HFF-Myc (cell line): ENCODE results near the gene UST.
A peak's percentile ranks its signal among the peaks of the same experiment; 100 is the strongest.
"Not testable (repeated sequence)": the region's sequence is repeated elsewhere in the genome, so short reads cannot be mapped to it uniquely, and the experiment has no call there.

ENCODE experiments used
- DNase-seq: peaks from one replicate; pipeline ENCODE4 v3.0.0-alpha.2; 2011; ENCODE audit warnings: low read depth; ENCODE audit errors: extremely low read depth
- H3K4me3 ChIP-seq: replicated peaks from 2 replicates; pipeline ENCODE4 v1.5.1; 2011; ENCODE audit warnings: low read depth, mild to moderate bottlenecking, control low read depth, low read length
- CTCF ChIP-seq: IDR thresholded peaks from 2 replicates; pipeline ENCODE4 v1.5.1; 2012; ENCODE audit warnings: mild to moderate bottlenecking, low read depth, low read length, control low read depth; ENCODE audit errors: missing control alignments

UST gene

GRCh38 chr6:148757944-148758480 lies 11.2 kb downstream of the UST start:
- H3K4me3 ChIP-seq: no peak overlapping the region
- no peak for TF ChIP-seq CTCF
- no peak for DNase-seq

- no peak for TF ChIP-seq CTCF
- DNase-seq: no peak
- no peak overlapping the region for H3K4me3 ChIP-seq
Observed at GRCh38 chr6:148758492-148758891, 11.7 kb downstream of the UST start.

- H3K4me3 ChIP-seq: no peak overlapping the region
- TF ChIP-seq CTCF: no peak
- no peak for DNase-seq
Observed at GRCh38 chr6:148760258-148760534, 13.4 kb downstream of the UST start.

- no peak for TF ChIP-seq CTCF
- peak overlapping the region; percentile 27 for H3K4me3 ChIP-seq
- DNase-seq: no peak
Observed at GRCh38 chr6:148760568-148761526, 14.0 kb downstream of the UST start.

- no peak overlapping the region for H3K4me3 ChIP-seq
- no peak for TF ChIP-seq CTCF
- no peak for DNase-seq
Observed at GRCh38 chr6:148761527-148762011, 14.7 kb downstream of the UST start.

- DNase-seq: no peak
- no peak for TF ChIP-seq CTCF
- no peak overlapping the region for H3K4me3 ChIP-seq
Observed at GRCh38 chr6:148762231-148762630, 15.4 kb downstream of the UST start.

- H3K4me3 ChIP-seq, DNase-seq: not testable (repeated sequence)
Observed at GRCh38 chr6:148764259-148765020, 17.6 kb downstream of the UST start.
